WTC11 (cell line): ENCODE results near the gene NSDHL.

Experiments
- ATF3 ChIP-seq: sonication (generic); formaldehyde crosslinking; conservative IDR thresholded peaks from 2 replicates; pipeline ENCODE4 v1.8.1; 2022; ENCODE audit warnings: mild to moderate bottlenecking, missing genetic modification reagents
- ATF6 ChIP-seq: sonication (generic); formaldehyde crosslinking; IDR thresholded peaks from 2 replicates; pipeline ENCODE4 v1.8.1; 2023; ENCODE audit warnings: mild to moderate bottlenecking, missing genetic modification reagents
- CREM ChIP-seq: sonication (generic); formaldehyde crosslinking; IDR thresholded peaks from 2 replicates; pipeline ENCODE4 v1.8.1; 2022; ENCODE audit warnings: mild to moderate bottlenecking, missing genetic modification reagents, moderate library complexity
- CTCF ChIP-seq: fragments of 200-600 bp; IDR thresholded peaks from 2 replicates; pipeline ENCODE4 v1.8.0; 2022; ENCODE audit warnings: antibody characterized with exemption
- FOXP4 ChIP-seq: sonication (generic); formaldehyde crosslinking; IDR thresholded peaks from 2 replicates; pipeline ENCODE4 v1.8.0; 2022; ENCODE audit warnings: mild to moderate bottlenecking, missing genetic modification reagents
- GABPB1 ChIP-seq: sonication (generic); formaldehyde crosslinking; IDR thresholded peaks from 2 replicates; pipeline ENCODE4 v1.8.1; 2023; ENCODE audit warnings: mild to moderate bottlenecking, missing genetic modification reagents
- MAX ChIP-seq: sonication (generic); formaldehyde crosslinking; IDR thresholded peaks from 2 replicates; pipeline ENCODE4 v1.8.0; 2022; ENCODE audit warnings: mild to moderate bottlenecking, missing genetic modification reagents
- NFYB ChIP-seq: sonication (generic); formaldehyde crosslinking; conservative IDR thresholded peaks from 2 replicates; pipeline ENCODE4 v1.8.0; 2022; ENCODE audit warnings: low read depth, missing genetic modification reagents
- NR2C2 ChIP-seq: sonication (generic); formaldehyde crosslinking; IDR thresholded peaks from 2 replicates; pipeline ENCODE4 v1.8.0; 2022; ENCODE audit warnings: mild to moderate bottlenecking, missing genetic modification reagents
- RORB ChIP-seq: fragments of 250-450 bp; sonication (Bioruptor Pico); IDR thresholded peaks from 2 replicates; pipeline ENCODE4 v1.9.0; 2021; ENCODE audit warnings: mild to moderate bottlenecking
- ZNF425 ChIP-seq: fragments of 250-450 bp; sonication (Bioruptor Pico); conservative IDR thresholded peaks from 2 replicates; pipeline ENCODE4 v1.9.0; 2021; ENCODE audit warnings: mild to moderate bottlenecking
- ZSCAN18 ChIP-seq: fragments of 250-450 bp; sonication (Bioruptor Pico); IDR thresholded peaks from 2 replicates; pipeline ENCODE4 v2.1.2; 2022; ENCODE audit warnings: mild to moderate bottlenecking, moderate library complexity

- TF ChIP-seq MAX (CRISPR knock-in tag) (no peak), CTCF (no peak), NR2C2 (CRISPR knock-in tag) (no peak), ATF3 (CRISPR knock-in tag) (no peak), RORB (no peak), ZSCAN18 (CRISPR knock-in tag) (no peak), ZNF425 (CRISPR knock-in tag) (no peak), NFYB (no peak), GABPB1 (CRISPR knock-in tag) (no peak), CREM (CRISPR knock-in tag) (no peak), ATF6 (no peak), FOXP4 (no peak)
Measured at GRCh38 chrX:152912106-152912505, 81.2 kb downstream of the NSDHL start.
